ENCODE measurements around the gene PLA2G7.

DNA sequence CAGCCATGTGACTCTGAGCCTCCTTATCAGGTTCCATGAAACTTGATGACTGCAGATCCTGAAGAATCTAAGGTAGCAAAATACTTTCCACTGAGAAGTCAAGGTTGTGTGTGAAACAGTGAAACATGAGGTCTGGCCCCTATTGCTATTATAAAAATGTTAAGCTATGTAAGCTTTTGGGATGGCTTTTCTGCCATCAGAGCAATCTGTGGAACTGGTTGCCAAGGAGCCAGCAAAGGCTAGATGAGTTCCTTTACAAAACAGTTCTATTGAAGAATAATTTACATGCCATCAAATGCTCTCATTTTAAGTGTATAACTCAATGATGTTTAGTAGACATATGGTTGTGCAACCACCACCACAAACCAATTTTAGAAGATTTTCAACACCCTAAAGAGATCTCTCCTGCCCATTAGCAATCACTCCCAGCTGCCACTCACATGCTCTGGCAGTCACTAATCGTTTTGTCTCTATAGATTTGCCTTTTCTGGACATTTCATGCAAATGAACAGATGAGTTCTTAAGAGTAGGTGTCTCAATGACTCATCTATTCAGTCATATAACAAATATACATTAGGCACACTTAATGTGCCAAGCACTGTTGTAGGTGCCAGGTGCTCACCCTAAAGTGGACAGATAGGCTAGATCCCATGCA is 38.2 kb upstream of the PLA2G7 start:
- TF ChIP-seq POLR2A (IDR thresholded peaks at IDR 0.05; ENCODE audit: low read depth, low read length) (no peak), CEBPB (IDR thresholded peaks at IDR 0.05; ENCODE audit: low read depth, low read length) (no peak), FOS (IDR thresholded peaks at IDR 0.05; ENCODE audit: low read depth, low read length) (no peak), RAD21 (IDR thresholded peaks at IDR 0.05; ENCODE audit: low read length) (no peak)
- TF ChIP-seq, protein P1, sequence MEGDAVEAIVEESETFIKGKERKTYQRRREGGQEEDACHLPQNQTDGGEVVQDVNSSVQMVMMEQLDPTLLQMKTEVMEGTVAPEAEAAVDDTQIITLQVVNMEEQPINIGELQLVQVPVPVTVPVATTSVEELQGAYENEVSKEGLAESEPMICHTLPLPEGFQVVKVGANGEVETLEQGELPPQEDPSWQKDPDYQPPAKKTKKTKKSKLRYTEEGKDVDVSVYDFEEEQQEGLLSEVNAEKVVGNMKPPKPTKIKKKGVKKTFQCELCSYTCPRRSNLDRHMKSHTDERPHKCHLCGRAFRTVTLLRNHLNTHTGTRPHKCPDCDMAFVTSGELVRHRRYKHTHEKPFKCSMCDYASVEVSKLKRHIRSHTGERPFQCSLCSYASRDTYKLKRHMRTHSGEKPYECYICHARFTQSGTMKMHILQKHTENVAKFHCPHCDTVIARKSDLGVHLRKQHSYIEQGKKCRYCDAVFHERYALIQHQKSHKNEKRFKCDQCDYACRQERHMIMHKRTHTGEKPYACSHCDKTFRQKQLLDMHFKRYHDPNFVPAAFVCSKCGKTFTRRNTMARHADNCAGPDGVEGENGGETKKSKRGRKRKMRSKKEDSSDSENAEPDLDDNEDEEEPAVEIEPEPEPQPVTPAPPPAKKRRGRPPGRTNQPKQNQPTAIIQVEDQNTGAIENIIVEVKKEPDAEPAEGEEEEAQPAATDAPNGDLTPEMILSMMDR (conservative IDR thresholded peaks at IDR 0.05; ENCODE audit: low read depth, low read length): no peak
- TF ChIP-seq, protein P2, sequence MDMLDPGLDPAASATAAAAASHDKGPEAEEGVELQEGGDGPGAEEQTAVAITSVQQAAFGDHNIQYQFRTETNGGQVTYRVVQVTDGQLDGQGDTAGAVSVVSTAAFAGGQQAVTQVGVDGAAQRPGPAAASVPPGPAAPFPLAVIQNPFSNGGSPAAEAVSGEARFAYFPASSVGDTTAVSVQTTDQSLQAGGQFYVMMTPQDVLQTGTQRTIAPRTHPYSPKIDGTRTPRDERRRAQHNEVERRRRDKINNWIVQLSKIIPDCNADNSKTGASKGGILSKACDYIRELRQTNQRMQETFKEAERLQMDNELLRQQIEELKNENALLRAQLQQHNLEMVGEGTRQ (IDR thresholded peaks at IDR 0.05; ENCODE audit: low read depth, low read length): no peak

All from IMR-90 (cell line).